Body of pancreas (tissue), 4 donors: Measurements from ENCODE around the gene UBE2G2.

ENCODE experiments used
- CTCF ChIP-seq, 7 experiments: fragments of 450-650 bp in 4 of 7; fragments of 200-600 bp in 3 of 7; sonication (generic) in 3 of 7; IDR thresholded peaks; one replicate each; pipeline ENCODE4 v1.5.1; 2016 to 2019; ENCODE audit warnings: antibody characterized with exemption in 7 of 7
- POLR2A ChIP-seq, 3 donors: fragments of 450-650 bp; IDR thresholded peaks; one replicate each; pipeline ENCODE4 v1.6.1; 2016; ENCODE audit warnings: antibody characterized with exemption in 3 of 3, mild to moderate bottlenecking in 2 of 3

GRCh38 chr21:44836666-44837471, 35.2 kb upstream of the UBE2G2 start:
- no peak for TF ChIP-seq POLR2A (IDR thresholded peaks at IDR 0.05)
- TF ChIP-seq CTCF (IDR thresholded peaks at IDR 0.05), result no peak
